OCI-LY1 (cell line): ENCODE data around the gene TRPV4.

ENCODE experiments used
- H2AFZ ChIP-seq: fragments of 200-600 bp; sonication (generic), shearing (Covaris generic); 2 replicates; pipeline ENCODE4 v1.6.0; 2014; ENCODE audit warnings: antibody characterized with exemption, mild to moderate bottlenecking, low read length
- H3F3A ChIP-seq: fragments of 200-600 bp; sonication (generic), shearing (Covaris generic); 2 replicates; pipeline ENCODE4 v1.6.0; 2014; ENCODE audit warnings: mild to moderate bottlenecking, antibody characterized with exemption, low read length, moderate library complexity; ENCODE audit not compliant: insufficient read depth
- H3K27ac ChIP-seq: fragments of 200-600 bp; sonication (generic); 2 replicates; pipeline ENCODE4 v1.5.1; 2014; ENCODE audit warnings: low read length, mixed run types, mild to moderate bottlenecking, low read depth; ENCODE audit not compliant: poor library complexity, severe bottlenecking
- H3K27me3 ChIP-seq: fragments of 200-600 bp; sonication (generic); 2 replicates; pipeline ENCODE4 v1.6.0; 2014; ENCODE audit warnings: antibody characterized with exemption, mild to moderate bottlenecking, low read length, moderate library complexity; ENCODE audit not compliant: insufficient read depth
- H3K36me3 ChIP-seq: fragments of 200-600 bp; sonication (generic); 2 replicates; pipeline ENCODE4 v1.6.1; 2014; ENCODE audit warnings: mild to moderate bottlenecking, antibody characterized with exemption, low read length, moderate library complexity, mixed read lengths; ENCODE audit not compliant: insufficient read depth
- H3K4me1 ChIP-seq: fragments of 200-600 bp; sonication (generic); 2 replicates; pipeline ENCODE4 v1.5.1; 2014; ENCODE audit warnings: mild to moderate bottlenecking, low read length, moderate library complexity; ENCODE audit not compliant: insufficient read depth, severe bottlenecking
- H3K4me2 ChIP-seq: fragments of 200-600 bp; sonication (generic), shearing (Covaris generic); 2 replicates; pipeline ENCODE4 v1.6.1; 2014; ENCODE audit warnings: low read length
- H3K4me3 ChIP-seq: fragments of 200-600 bp; sonication (generic); 2 replicates; pipeline ENCODE4 v1.5.1; 2014; ENCODE audit warnings: low read length, low read depth, mild to moderate bottlenecking, mixed read lengths; ENCODE audit not compliant: poor library complexity, severe bottlenecking
- H3K79me2 ChIP-seq: fragments of 200-600 bp; shearing (Covaris generic); 2 replicates; pipeline ENCODE4 v1.6.1; 2016; ENCODE audit warnings: mixed run types, low read length, mixed read lengths; ENCODE audit not compliant: insufficient read depth
- H3K9ac ChIP-seq: fragments of 200-600 bp; sonication (generic), shearing (Covaris generic); 2 replicates; pipeline ENCODE4 v1.6.1; 2014; ENCODE audit warnings: mild to moderate bottlenecking, low read length, mixed read lengths
- H3K9me2 ChIP-seq: fragments of 200-600 bp; sonication (generic), shearing (Covaris generic); 2 replicates; pipeline ENCODE4 v1.6.1; 2014; ENCODE audit warnings: low read depth, mild to moderate bottlenecking, low read length, mixed read lengths
- H3K9me3 ChIP-seq: fragments of 200-600 bp; shearing (Covaris generic); 2 replicates; pipeline ENCODE4 v1.6.1; 2014; ENCODE audit warnings: low read length, mixed read lengths
- H4K20me1 ChIP-seq: fragments of 200-600 bp; sonication (generic), shearing (Covaris generic); 2 replicates; pipeline ENCODE4 v1.6.0; 2016; ENCODE audit warnings: mild to moderate bottlenecking, low read length; ENCODE audit not compliant: insufficient read depth
- EZH2 ChIP-seq: fragments of 200-600 bp; sonication (generic), shearing (Covaris generic); IDR thresholded peaks from 2 replicates; pipeline ENCODE4 v1.8.0; 2017; ENCODE audit warnings: borderline replicate concordance, mixed run types, mild to moderate bottlenecking, antibody characterized with exemption, low read length, moderate library complexity, mixed read lengths
- TF ChIP-seq, protein P1 (sequence below): fragments of 200-600 bp; sonication (generic), shearing (Covaris generic); IDR thresholded peaks from 2 replicates; pipeline ENCODE4 v1.5.1; 2017; ENCODE audit warnings: mild to moderate bottlenecking, antibody characterized with exemption, low read length, moderate library complexity, mixed read lengths

The TRPV4 gene

DNA sequence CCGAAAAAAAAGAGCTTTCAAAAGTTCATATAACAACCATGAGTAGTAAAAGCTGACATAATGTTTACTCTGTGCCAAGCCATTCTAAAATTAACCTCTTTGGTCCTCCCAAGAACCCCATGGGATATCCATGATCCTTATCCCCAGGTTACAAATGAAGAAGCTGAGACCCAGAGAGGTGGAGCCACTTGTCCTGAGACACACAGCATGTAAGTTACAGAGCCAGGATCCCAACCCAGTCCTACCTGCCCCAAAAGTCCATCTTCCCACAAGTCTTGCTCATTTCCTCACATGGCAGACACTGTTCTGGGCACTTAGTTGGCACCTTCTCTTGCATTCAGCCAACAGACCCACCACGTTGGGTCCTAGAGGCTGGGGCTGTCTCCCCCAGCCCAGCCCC, 37.1 kb downstream of the TRPV4 start:
- H4K20me1 ChIP-seq = no peaks in the 10 kb centered on the region
- H3F3A ChIP-seq = no peaks in the 10 kb centered on the region
- no peaks in the 10 kb centered on the region for H3K79me2 ChIP-seq
- no peak overlapping the region for H3K27ac ChIP-seq
- H3K9me3 ChIP-seq = no peaks in the 10 kb centered on the region
- H3K9ac ChIP-seq = no peak overlapping the region
- H3K4me2 ChIP-seq = no peak overlapping the region
- TF ChIP-seq, protein P1, sequence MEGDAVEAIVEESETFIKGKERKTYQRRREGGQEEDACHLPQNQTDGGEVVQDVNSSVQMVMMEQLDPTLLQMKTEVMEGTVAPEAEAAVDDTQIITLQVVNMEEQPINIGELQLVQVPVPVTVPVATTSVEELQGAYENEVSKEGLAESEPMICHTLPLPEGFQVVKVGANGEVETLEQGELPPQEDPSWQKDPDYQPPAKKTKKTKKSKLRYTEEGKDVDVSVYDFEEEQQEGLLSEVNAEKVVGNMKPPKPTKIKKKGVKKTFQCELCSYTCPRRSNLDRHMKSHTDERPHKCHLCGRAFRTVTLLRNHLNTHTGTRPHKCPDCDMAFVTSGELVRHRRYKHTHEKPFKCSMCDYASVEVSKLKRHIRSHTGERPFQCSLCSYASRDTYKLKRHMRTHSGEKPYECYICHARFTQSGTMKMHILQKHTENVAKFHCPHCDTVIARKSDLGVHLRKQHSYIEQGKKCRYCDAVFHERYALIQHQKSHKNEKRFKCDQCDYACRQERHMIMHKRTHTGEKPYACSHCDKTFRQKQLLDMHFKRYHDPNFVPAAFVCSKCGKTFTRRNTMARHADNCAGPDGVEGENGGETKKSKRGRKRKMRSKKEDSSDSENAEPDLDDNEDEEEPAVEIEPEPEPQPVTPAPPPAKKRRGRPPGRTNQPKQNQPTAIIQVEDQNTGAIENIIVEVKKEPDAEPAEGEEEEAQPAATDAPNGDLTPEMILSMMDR = no peak
- TF ChIP-seq EZH2 = no peak
- no peak overlapping the region for H3K4me3 ChIP-seq
- H2AFZ ChIP-seq = no peak overlapping the region
- H3K27me3 ChIP-seq = no peaks in the 10 kb centered on the region
- H3K9me2 ChIP-seq = no peaks in the 10 kb centered on the region
- H3K36me3 ChIP-seq = no peaks in the 10 kb centered on the region
- no peaks in the 10 kb centered on the region for H3K4me1 ChIP-seq

DNA sequence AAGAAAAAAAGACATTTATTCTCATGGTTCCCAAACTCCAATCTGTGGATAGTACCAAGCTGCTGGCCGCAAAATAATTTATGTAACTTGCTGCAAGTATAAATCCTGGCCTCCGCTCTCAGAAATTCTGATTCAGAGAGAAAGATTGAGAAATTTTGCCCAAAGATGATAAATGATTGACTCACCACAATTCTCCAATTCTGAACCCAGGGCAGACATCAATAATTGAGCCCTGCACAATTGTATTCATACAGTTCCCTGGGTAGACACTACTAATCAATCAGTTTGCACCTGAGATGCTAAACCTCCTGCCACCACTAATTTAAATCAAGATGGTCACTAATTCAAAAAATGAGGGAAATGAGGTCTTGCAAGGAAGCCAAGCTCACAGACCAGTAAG, 38.2 kb downstream of the TRPV4 start:
- no peaks in the 10 kb centered on the region for H3K9me2 ChIP-seq
- H4K20me1 ChIP-seq = no peaks in the 10 kb centered on the region

DNA sequence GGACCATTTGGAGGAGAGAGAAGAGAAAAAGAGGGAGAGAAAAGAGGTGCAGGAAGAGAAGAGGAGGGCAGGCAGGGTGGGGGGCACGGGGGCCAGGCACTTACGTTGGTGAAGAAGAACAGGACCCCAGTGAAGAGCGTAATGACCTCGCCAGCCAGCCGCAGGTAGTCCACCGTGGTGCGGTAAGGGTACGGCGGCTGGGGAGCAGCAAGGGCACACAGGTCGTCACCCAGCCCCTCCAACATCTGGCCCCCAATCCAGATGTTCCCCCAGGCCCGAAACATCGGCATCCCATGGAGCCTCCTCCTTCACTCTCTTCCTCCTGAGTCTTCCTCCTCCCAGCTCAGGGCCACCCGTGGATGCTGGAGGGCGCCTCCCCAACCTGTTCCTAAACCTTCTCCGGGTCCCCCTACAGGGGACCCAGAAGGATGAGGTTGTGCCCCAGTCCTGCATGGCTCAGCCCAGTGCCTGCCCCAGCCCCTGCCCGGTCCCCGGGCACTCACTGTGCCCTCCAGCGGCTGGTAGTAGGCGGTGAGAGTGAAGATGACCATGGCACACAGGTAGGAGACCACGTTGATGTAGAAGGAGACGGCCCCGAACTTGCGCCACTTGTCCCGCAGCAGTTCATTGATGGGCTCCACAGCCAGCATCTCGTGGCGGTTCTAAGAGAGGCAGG, 39.2 kb downstream of the TRPV4 start:
- H3F3A ChIP-seq = no peaks in the 10 kb centered on the region
- H3K27me3 ChIP-seq = no peaks in the 10 kb centered on the region
- no peak overlapping the region for H3K27ac ChIP-seq
- H2AFZ ChIP-seq = no peak overlapping the region
- no peaks in the 10 kb centered on the region for H3K79me2 ChIP-seq
- H3K9me3 ChIP-seq = no peaks in the 10 kb centered on the region
- no peak overlapping the region for H3K9ac ChIP-seq
- H4K20me1 ChIP-seq = no peaks in the 10 kb centered on the region
- no peaks in the 10 kb centered on the region for H3K4me1 ChIP-seq
- H3K4me3 ChIP-seq = no peak overlapping the region
- TF ChIP-seq, protein P1 = no peak
- no peak for TF ChIP-seq EZH2
- H3K36me3 ChIP-seq = no peaks in the 10 kb centered on the region
- no peaks in the 10 kb centered on the region for H3K9me2 ChIP-seq
- H3K4me2 ChIP-seq = no peak overlapping the region

More for the DNA sequence above, 38.2 kb downstream of the TRPV4 start:
- no peaks in the 10 kb centered on the region for H3F3A ChIP-seq
- H3K4me1 ChIP-seq = no peaks in the 10 kb centered on the region
- H3K9me3 ChIP-seq = no peaks in the 10 kb centered on the region
- TF ChIP-seq, protein P1 = no peak
- TF ChIP-seq EZH2 = no peak
- H3K27me3 ChIP-seq = no peaks in the 10 kb centered on the region
- no peak overlapping the region for H3K9ac ChIP-seq
- H3K4me2 ChIP-seq = no peak overlapping the region
- H3K27ac ChIP-seq = no peak overlapping the region
- H3K4me3 ChIP-seq = no peak overlapping the region
- H3K79me2 ChIP-seq = no peaks in the 10 kb centered on the region
- no peaks in the 10 kb centered on the region for H3K36me3 ChIP-seq
- H2AFZ ChIP-seq = no peak overlapping the region
